ENCODE data around the gene PAQR8. TPM values are rescaled to one million over a fixed set of nuclear protein-coding genes. Genes with fewer than 3 reads are reported as not detected.

Gene PAQR8
- total RNA-seq, 1 donor from 2014 or later = 5.8 TPM

DNA sequence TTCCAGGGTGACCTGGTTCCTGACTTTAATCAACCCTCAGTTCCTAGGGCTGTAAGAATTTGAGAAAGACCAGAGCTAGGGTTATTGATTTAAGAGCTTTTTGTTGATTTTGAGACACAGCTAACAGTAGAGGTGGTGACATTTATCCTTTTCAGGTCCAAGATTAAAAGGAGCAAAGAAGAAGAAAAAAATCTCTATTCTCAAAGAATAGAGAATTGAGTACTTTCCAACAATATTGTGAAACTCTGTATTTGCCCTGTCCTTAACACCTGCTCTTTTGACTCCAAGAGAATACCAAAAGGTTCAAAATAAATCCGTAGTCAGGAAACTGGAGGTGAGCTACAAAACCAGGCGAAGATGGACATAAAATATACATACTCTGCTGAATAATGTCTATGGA is 7.3 kb downstream of the PAQR8 start:
- H3K4me3 ChIP-seq = no peak overlapping the region
- ATAC-seq (no peak), DNase-seq (no peak)
- H3K4me1 ChIP-seq = no peaks in the 10 kb centered on the region
- no peak for TF ChIP-seq CTCF (IDR thresholded peaks at IDR 0.05)
- H3K36me3 ChIP-seq = no peaks in the 10 kb centered on the region
- no peak overlapping the region for H3K27ac ChIP-seq
- intact Hi-C loops (cut with DNase I) = no loop called here
- H3K9me3 ChIP-seq = no peaks in the 10 kb centered on the region
- H3K27me3 ChIP-seq = no peaks in the 10 kb centered on the region

- no peak overlapping the region for H3K4me3 ChIP-seq
- ATAC-seq (no peak), DNase-seq (no peak)
- H3K9me3 ChIP-seq = no peaks in the 10 kb centered on the region
- H3K27me3 ChIP-seq = no peaks in the 10 kb centered on the region
- H3K36me3 ChIP-seq = no peaks in the 10 kb centered on the region
- TF ChIP-seq CTCF (IDR thresholded peaks at IDR 0.05) = no peak
- intact Hi-C loops (cut with DNase I) = no loop called here
- H3K4me1 ChIP-seq = no peaks in the 10 kb centered on the region
- H3K27ac ChIP-seq = no peak overlapping the region
These were observed 9.8 kb downstream of the PAQR8 start for GRCh38 chr6:52371656-52372191.

- Histone ChIP-seq H3K4me3 (no peak overlapping the region), H3K27me3 (no peaks in the 10 kb centered on the region), H3K4me1 (peaks cover 11% of the 10 kb centered on the region), H3K36me3 (no peaks in the 10 kb centered on the region), H3K27ac (no peak overlapping the region), H3K9me3 (no peaks in the 10 kb centered on the region)
- ATAC-seq (no peak), DNase-seq (no peak)
- intact Hi-C loops (cut with DNase I) = no loop called here
- TF ChIP-seq CTCF (IDR thresholded peaks at IDR 0.05) = no peak
These were observed 11.3 kb downstream of the PAQR8 start for GRCh38 chr6:52373151-52373690.

DNA sequence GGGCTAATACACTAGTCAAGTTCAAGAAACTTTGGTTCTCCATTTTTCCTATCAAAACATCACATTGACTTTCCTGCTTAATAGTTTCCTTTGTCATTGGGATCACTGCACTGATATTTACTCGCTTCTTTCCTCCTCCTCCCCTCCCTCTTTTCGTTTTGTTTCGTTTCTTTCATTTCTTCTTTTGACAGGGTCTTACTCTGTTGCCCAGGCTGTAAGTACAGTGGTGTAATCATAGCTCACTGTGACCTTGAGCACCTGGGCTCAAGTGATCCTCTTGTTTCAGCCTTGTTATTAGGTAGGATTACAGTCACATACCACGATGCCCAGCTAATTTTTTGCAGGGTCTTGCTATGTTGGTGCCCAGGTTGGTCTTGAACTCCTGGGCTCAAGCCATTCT is 12.3 kb downstream of the PAQR8 start:
- intact Hi-C loops (cut with DNase I) = no loop called here
- peaks cover 11% of the 10 kb centered on the region for H3K4me1 ChIP-seq
- H3K27ac ChIP-seq = no peak overlapping the region
- no peak for ATAC-seq
- H3K36me3 ChIP-seq = no peaks in the 10 kb centered on the region
- TF ChIP-seq CTCF (IDR thresholded peaks at IDR 0.05) = no peak
- no peak overlapping the region for H3K4me3 ChIP-seq
- no peaks in the 10 kb centered on the region for H3K27me3 ChIP-seq
- no peaks in the 10 kb centered on the region for H3K9me3 ChIP-seq
- no peak for DNase-seq

GRCh38 chr6:52375780-52376556 is 14.0 kb downstream of the PAQR8 start:
- H3K4me3 ChIP-seq = no peak overlapping the region
- DNase-seq (no peak), ATAC-seq (no peak)
- H3K27ac ChIP-seq = no peak overlapping the region
- intact Hi-C loops (cut with DNase I) = no loop called here
- peaks cover 11% of the 10 kb centered on the region for H3K4me1 ChIP-seq
- no peak for TF ChIP-seq CTCF (IDR thresholded peaks at IDR 0.05)
- no peaks in the 10 kb centered on the region for H3K9me3 ChIP-seq
- H3K36me3 ChIP-seq = no peaks in the 10 kb centered on the region
- H3K27me3 ChIP-seq = no peaks in the 10 kb centered on the region

Measured in upper lobe of right lung (tissue), 1 donor.